Keratinocyte (primary cell): ENCODE results near the gene ABLIM2. TPM values are rescaled to one million over a fixed set of nuclear protein-coding genes. Genes with fewer than 3 reads are reported as not detected.

Experiments used
- DNase-seq: peaks from one replicate; pipeline ENCODE4 v3.0.0-alpha.2; 2011; ENCODE audit warnings: low read depth, missing footprints, low spot score
- FAIRE-seq: peaks from 2 replicates; lab custom pipeline; 2011; peaks lifted over from hg19 to GRCh38; lab: Jason Lieb, UNC
- H2AFZ ChIP-seq: 2 replicates; pipeline ENCODE4 v1.6.0; 2012; ENCODE audit warnings: low read length, control low read depth, inconsistent platforms; ENCODE audit not compliant: control insufficient read depth
- H3K27ac ChIP-seq: 2 replicates; pipeline ENCODE4 v1.5.1; 2011; ENCODE audit warnings: low read length; ENCODE audit not compliant: control insufficient read depth, insufficient read depth
- H3K27me3 ChIP-seq: 3 replicates; pipeline ENCODE4 v1.6.0; 2011; ENCODE audit warnings: low read length; ENCODE audit not compliant: control insufficient read depth, insufficient read depth; ENCODE audit errors: extremely low read depth
- H3K36me3 ChIP-seq, 2 experiments: 2 replicates in 1 of 2; 3 replicates in 1 of 2; pipeline ENCODE4 v1.5.1; 2011; ENCODE audit warnings: low read length in 2 of 2, mild to moderate bottlenecking in 1 of 2; ENCODE audit not compliant: control insufficient read depth in 2 of 2, insufficient read depth in 2 of 2; ENCODE audit errors: extremely low read depth in 1 of 2
- H3K4me1 ChIP-seq: 3 replicates; pipeline ENCODE4 v1.5.1; 2011; ENCODE audit warnings: low read length; ENCODE audit not compliant: control insufficient read depth, insufficient read depth; ENCODE audit errors: extremely low read depth
- H3K4me2 ChIP-seq: 3 replicates; pipeline ENCODE4 v1.6.0; 2011; ENCODE audit warnings: low read depth, low read length; ENCODE audit not compliant: control insufficient read depth, insufficient read depth; ENCODE audit errors: extremely low read depth
- H3K4me3 ChIP-seq, 3 experiments: fragments of 200-600 bp in 1 of 3; sonication (generic) in 1 of 3; 2 replicates in 2 of 3; 3 replicates in 1 of 3; pipeline ENCODE4 v1.5.1; 2011 to 2016; ENCODE audit warnings: low read length in 3 of 3, mild to moderate bottlenecking in 3 of 3, control low read depth in 2 of 3, inconsistent platforms in 1 of 3, low read depth in 1 of 3, mixed read lengths in 1 of 3, mixed run types in 1 of 3, moderate library complexity in 1 of 3; ENCODE audit not compliant: control insufficient read depth in 2 of 3, insufficient read depth in 2 of 3; ENCODE audit errors: extremely low read depth in 1 of 3
- H3K79me2 ChIP-seq: 2 replicates; pipeline ENCODE4 v1.6.0; 2012; ENCODE audit warnings: low read length; ENCODE audit not compliant: control insufficient read depth, insufficient read depth
- H3K9ac ChIP-seq: 3 replicates; pipeline ENCODE4 v1.6.0; 2011; ENCODE audit warnings: low read length; ENCODE audit not compliant: control insufficient read depth, insufficient read depth; ENCODE audit errors: extremely low read depth
- H3K9me1 ChIP-seq: 3 replicates; pipeline ENCODE4 v1.6.0; 2011; ENCODE audit warnings: low read length; ENCODE audit not compliant: control insufficient read depth, insufficient read depth; ENCODE audit errors: extremely low read depth
- H3K9me3 ChIP-seq: 2 replicates; pipeline ENCODE4 v1.5.1; 2012; ENCODE audit warnings: low read depth, low read length; ENCODE audit not compliant: control insufficient read depth
- H4K20me1 ChIP-seq: 3 replicates; pipeline ENCODE4 v1.6.0; 2011; ENCODE audit warnings: low read length; ENCODE audit not compliant: control insufficient read depth, insufficient read depth; ENCODE audit errors: extremely low read depth
- EZH2 ChIP-seq: IDR thresholded peaks from one replicate; pipeline ENCODE4 v1.6.1; 2012; ENCODE audit warnings: inconsistent platforms, mild to moderate bottlenecking, low read length, moderate library complexity
- dilution Hi-C: fragments of 300-500 bp; cut with MboI; formaldehyde crosslinking; loops from one replicate; pipeline ENCODE4 v1.7.0; 2020; ENCODE audit warnings: low sequenced_read_pairs; ENCODE audit not compliant: extremely low pct_ligation_motif_present
- polyA plus RNA-seq, 5 experiments: library from polyadenylated mRNA; depleted of rRNA in 3 of 5; stranded (reverse) in 3 of 5; stranded (forward) in 1 of 5; unstranded in 1 of 5; fragments of >200 nt; gene quantifications; 1 replicate in 1 of 5; 2 replicates in 3 of 5; 3 replicates in 1 of 5; pipeline versions ENCODE4 v1.2.1 to v1.2.3, GENCODE V29; 2011 to 2012; ENCODE audit warnings: missing spikeins in 2 of 5, low read depth in 1 of 5, low replicate concordance in 1 of 5
- TF ChIP-seq, protein P1 (sequence below), 3 experiments: IDR thresholded peaks in 1 of 3; conservative IDR thresholded peaks in 1 of 3; optimal IDR thresholded peaks in 1 of 3; 2 replicates in 2 of 3; 3 replicates in 1 of 3; pipeline versions ENCODE3 to v1.5.1; 2011; ENCODE audit warnings: low read length in 3 of 3, mild to moderate bottlenecking in 3 of 3, moderate library complexity in 2 of 3, control low read depth in 1 of 3, inconsistent platforms in 1 of 3; ENCODE audit not compliant: insufficient read depth in 2 of 3; ENCODE audit errors: extremely low read depth in 1 of 3

Gene ABLIM2
- polyA plus RNA-seq, 1 donor (not counting 4 experiments of a cell fraction or from before 2014, with no cell fraction given): 0.94 TPM

DNA sequence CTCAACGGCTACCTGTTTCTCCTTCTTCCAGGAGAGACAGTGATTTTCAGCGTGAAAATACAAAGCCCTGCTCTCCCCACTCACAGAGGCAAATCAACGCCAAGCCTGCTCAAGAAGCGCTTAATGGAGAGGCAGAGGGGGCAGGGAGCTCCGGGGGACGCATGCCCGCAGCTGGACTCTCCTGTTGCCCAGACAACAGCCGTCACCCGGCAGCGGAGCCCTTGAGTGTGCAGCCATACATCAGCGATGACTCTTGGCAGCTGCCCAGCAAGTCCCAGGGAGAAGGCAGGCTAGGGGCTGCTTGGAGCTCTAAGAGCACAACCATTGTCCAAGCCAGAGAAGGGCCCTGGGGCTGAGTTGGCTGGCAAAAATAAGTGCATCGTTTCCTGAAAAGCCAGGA lies 148.0 kb downstream of the ABLIM2 start:
- Histone ChIP-seq H3K4me2 (no peak overlapping the region), H4K20me1 (no peaks in the 10 kb centered on the region), H3K36me3 (no peaks in the 10 kb centered on the region), H3K4me3 (no peak overlapping the region), H3K27ac (no peak overlapping the region), H3K9ac (no peak overlapping the region), H3K9me3 (no peaks in the 10 kb centered on the region), H3K79me2 (no peaks in the 10 kb centered on the region), H3K27me3 (peaks cover 45% of the 10 kb centered on the region), H3K4me1 (no peaks in the 10 kb centered on the region), H3K9me1 (no peaks in the 10 kb centered on the region), H2AFZ (no peak overlapping the region)
- dilution Hi-C loops: no loop called here
- TF ChIP-seq EZH2: no peak
- TF ChIP-seq, protein P1, sequence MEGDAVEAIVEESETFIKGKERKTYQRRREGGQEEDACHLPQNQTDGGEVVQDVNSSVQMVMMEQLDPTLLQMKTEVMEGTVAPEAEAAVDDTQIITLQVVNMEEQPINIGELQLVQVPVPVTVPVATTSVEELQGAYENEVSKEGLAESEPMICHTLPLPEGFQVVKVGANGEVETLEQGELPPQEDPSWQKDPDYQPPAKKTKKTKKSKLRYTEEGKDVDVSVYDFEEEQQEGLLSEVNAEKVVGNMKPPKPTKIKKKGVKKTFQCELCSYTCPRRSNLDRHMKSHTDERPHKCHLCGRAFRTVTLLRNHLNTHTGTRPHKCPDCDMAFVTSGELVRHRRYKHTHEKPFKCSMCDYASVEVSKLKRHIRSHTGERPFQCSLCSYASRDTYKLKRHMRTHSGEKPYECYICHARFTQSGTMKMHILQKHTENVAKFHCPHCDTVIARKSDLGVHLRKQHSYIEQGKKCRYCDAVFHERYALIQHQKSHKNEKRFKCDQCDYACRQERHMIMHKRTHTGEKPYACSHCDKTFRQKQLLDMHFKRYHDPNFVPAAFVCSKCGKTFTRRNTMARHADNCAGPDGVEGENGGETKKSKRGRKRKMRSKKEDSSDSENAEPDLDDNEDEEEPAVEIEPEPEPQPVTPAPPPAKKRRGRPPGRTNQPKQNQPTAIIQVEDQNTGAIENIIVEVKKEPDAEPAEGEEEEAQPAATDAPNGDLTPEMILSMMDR (optimal IDR thresholded peaks at IDR 0.05 in 1 of 3, IDR thresholded peaks at IDR 0.05 in 1 of 3, conservative IDR thresholded peaks at IDR 0.05 in 1 of 3; ENCODE audit: extremely low read depth in 1 of 3, insufficient read depth in 2 of 3, low read length in 3 of 3): no peak
- DNase-seq: no peak
- no peak for FAIRE-seq

DNA sequence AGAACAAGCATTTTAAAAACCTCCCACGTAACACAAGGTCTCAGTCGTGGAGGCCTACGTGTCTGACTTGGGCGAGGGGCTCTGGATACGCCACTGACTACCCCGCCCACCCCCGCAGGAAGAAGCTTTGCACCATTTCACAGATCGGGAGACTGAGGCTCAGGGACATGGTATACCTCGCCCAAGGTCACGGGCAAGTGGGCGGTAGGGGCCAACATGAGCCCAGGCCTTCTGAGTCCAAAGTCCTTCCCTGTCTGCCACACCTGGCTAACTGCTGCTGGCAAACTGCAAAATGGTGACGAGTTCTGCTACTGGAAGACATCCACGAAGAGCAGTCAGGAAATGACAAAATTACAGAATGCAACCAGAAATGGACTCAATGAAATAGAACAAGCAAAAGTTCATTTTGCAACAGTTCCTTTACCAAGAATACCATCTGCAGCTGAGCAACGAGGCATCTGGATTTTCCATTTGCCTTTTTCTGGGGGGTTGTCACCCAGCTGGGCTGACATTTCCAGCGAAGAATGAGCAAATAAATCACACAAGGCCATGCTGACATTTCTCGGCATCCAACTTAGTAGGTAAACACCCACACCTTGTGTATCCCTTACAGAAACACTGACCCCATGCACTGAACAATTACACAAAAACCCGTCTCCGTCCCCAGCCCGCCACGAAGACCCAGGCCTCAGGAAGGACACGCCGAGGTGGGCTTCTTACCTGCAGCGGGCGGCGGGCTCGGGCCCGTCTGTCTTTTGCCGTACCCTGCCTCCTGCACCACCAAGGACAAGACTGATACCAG lies 148.7 kb downstream of the ABLIM2 start:
- Histone ChIP-seq H3K79me2 (no peaks in the 10 kb centered on the region), H3K27me3 (peaks cover 45% of the 10 kb centered on the region), H3K4me3 (no peak overlapping the region), H3K4me1 (no peaks in the 10 kb centered on the region), H3K27ac (no peak overlapping the region), H3K9me1 (no peaks in the 10 kb centered on the region), H2AFZ (no peak overlapping the region), H3K4me2 (no peak overlapping the region), H4K20me1 (no peaks in the 10 kb centered on the region), H3K9ac (no peak overlapping the region), H3K9me3 (no peaks in the 10 kb centered on the region), H3K36me3 (no peaks in the 10 kb centered on the region)
- dilution Hi-C loops: no loop called here
- TF ChIP-seq, protein P1 (optimal IDR thresholded peaks at IDR 0.05 in 1 of 3, IDR thresholded peaks at IDR 0.05 in 1 of 3, conservative IDR thresholded peaks at IDR 0.05 in 1 of 3; ENCODE audit: extremely low read depth in 1 of 3, insufficient read depth in 2 of 3, low read length in 3 of 3): no peak
- no peak for FAIRE-seq
- no peak for DNase-seq
